Thymus (tissue), 11 donors: ENCODE measurements around the gene LMTK2. TPM values are rescaled to one million over a fixed set of nuclear protein-coding genes. Genes with fewer than 3 reads are reported as not detected.
"Not testable (repeated sequence)": the region's sequence is repeated elsewhere in the genome, so short reads cannot be mapped to it uniquely, and the experiment has no call there.

ENCODE experiments used
- DNase-seq, 9 donors: peaks; one replicate each; pipeline ENCODE4 v3.0.0-alpha.2; 2013; ENCODE audit warnings: low spot score in 9 of 9, low read depth in 6 of 9, missing footprints in 1 of 9
- H3K27ac ChIP-seq, 2 donors: one replicate each; pipeline ENCODE4 v1.5.1; 2013; ENCODE audit warnings: control low read depth in 1 of 2, low read depth in 1 of 2, low read length in 1 of 2, mild to moderate bottlenecking in 1 of 2, moderate library complexity in 1 of 2
- H3K27me3 ChIP-seq, 2 donors: one replicate each; pipeline ENCODE4 v1.5.1; 2013; ENCODE audit warnings: low read length in 1 of 2; ENCODE audit not compliant: control insufficient read depth in 2 of 2, insufficient read depth in 1 of 2
- H3K36me3 ChIP-seq, 2 donors: one replicate each; pipeline ENCODE4 v1.5.1; 2013; ENCODE audit warnings: low read length in 1 of 2, mild to moderate bottlenecking in 1 of 2, moderate library complexity in 1 of 2; ENCODE audit not compliant: control insufficient read depth in 2 of 2, insufficient read depth in 2 of 2
- H3K4me1 ChIP-seq, 2 donors: one replicate each; pipeline ENCODE4 v1.5.1; 2013; ENCODE audit warnings: low read length in 2 of 2; ENCODE audit not compliant: control insufficient read depth in 2 of 2, insufficient read depth in 2 of 2
- H3K4me3 ChIP-seq, 2 donors: one replicate each; pipeline ENCODE4 v1.5.1; 2013; ENCODE audit warnings: low read length in 2 of 2, control low read depth in 1 of 2, mild to moderate bottlenecking in 1 of 2
- H3K9me3 ChIP-seq, 2 donors: one replicate each; pipeline ENCODE4 v1.5.1; 2013; ENCODE audit warnings: low read length in 1 of 2, mild to moderate bottlenecking in 1 of 2; ENCODE audit not compliant: control insufficient read depth in 2 of 2, insufficient read depth in 1 of 2
- WGBS: extraction: QIAGEN DNeasy Blood & Tissue Kit; methylation state at CpG from one replicate; pipeline ENCODE4 v1.1.7; 2013; 5-methylcytosine and 5-hydroxymethylcytosine counted together
- polyA plus RNA-seq: library from polyadenylated mRNA; stranded (reverse); fragments of 200-250 nt; gene quantifications from one replicate; pipeline ENCODE4 v1.2.3, GENCODE V29; 2013
- total RNA-seq: library from RNA; stranded (reverse); fragments of 120-200 nt; gene quantifications from one replicate; pipeline ENCODE4 v1.2.4, GENCODE V29; 2013
- donor health status: healthy.

The LMTK2 gene
- total and polyA plus RNA-seq, 2 donors: 4.4 to 5.4 TPM

- WGBS: 98% methylated on average over 27 of the region's 27 CpGs
- Histone ChIP-seq H3K4me3 (no peak overlapping the region), H3K4me1 (peaks cover 2 to 14% of the 10 kb centered on the region in 2 donors), H3K27ac (no peak overlapping the region), H3K9me3 (no peaks in the 10 kb centered on the region), H3K36me3 (peaks cover 8 to 19% of the 10 kb centered on the region in 2 donors), H3K27me3 (peaks cover 5 to 16% of the 10 kb centered on the region in 2 donors)
- DNase-seq: no peak
Observed at GRCh38 chr7:98214811-98215321, 108.2 kb downstream of the LMTK2 start.

GRCh38 chr7:98215561-98216495 is 109.2 kb downstream of the LMTK2 start:
- H3K36me3 ChIP-seq: peaks cover 8 to 19% of the 10 kb centered on the region in 2 donors
- peaks cover 2 to 10% of the 10 kb centered on the region in 2 donors for H3K4me1 ChIP-seq
- H3K4me3 ChIP-seq: no peak overlapping the region
- WGBS: 97% methylated on average over 32 of the region's 32 CpGs
- H3K27ac ChIP-seq: no peak overlapping the region
- H3K27me3 ChIP-seq: peaks cover 3 to 11% of the 10 kb centered on the region in 2 donors
- no peak for DNase-seq
- no peaks in the 10 kb centered on the region for H3K9me3 ChIP-seq

- H3K4me1 ChIP-seq: peaks cover 0 to 6% of the 10 kb centered on the region in 2 donors
- H3K36me3 ChIP-seq: peaks cover 12 to 26% of the 10 kb centered on the region in 2 donors
- no peak overlapping the region for H3K27ac ChIP-seq
- no peaks in the 10 kb centered on the region for H3K9me3 ChIP-seq
- 98% methylated on average over 24 of the region's 24 CpGs for WGBS
- no peak overlapping the region for H3K4me3 ChIP-seq
- peaks cover 0 to 2% of the 10 kb centered on the region in 2 donors for H3K27me3 ChIP-seq
- no peak for DNase-seq
Observed at GRCh38 chr7:98216941-98217622, 110.4 kb downstream of the LMTK2 start.

GRCh38 chr7:98217623-98218582 is 111.2 kb downstream of the LMTK2 start:
- Histone ChIP-seq H3K27me3 (no peaks in the 10 kb centered on the region), H3K36me3 (peaks cover 16 to 34% of the 10 kb centered on the region in 2 donors), H3K4me1 (peaks cover 0 to 6% of the 10 kb centered on the region in 2 donors), H3K9me3 (no peaks in the 10 kb centered on the region), H3K4me3 (no peak overlapping the region), H3K27ac (no peak overlapping the region)
- 66% methylated on average over 41 of the region's 41 CpGs for WGBS
- no peak for DNase-seq

GRCh38 chr7:98219382-98219781 is 112.7 kb downstream of the LMTK2 start:
- H3K27ac ChIP-seq, H3K9me3 ChIP-seq, H3K4me3 ChIP-seq, H3K27me3 ChIP-seq, H3K4me1 ChIP-seq, DNase-seq: not testable (repeated sequence)
- 96% methylated on average over 6 of the region's 6 CpGs for WGBS
- H3K36me3 ChIP-seq: peaks cover 16 to 34% of the 10 kb centered on the region in 2 donors

- no peak for DNase-seq
- WGBS: 98% methylated on average over 34 of the region's 34 CpGs
- Histone ChIP-seq H3K4me3 (no peak overlapping the region), H3K27ac (no peak overlapping the region), H3K27me3 (no peaks in the 10 kb centered on the region), H3K4me1 (peaks cover 0 to 6% of the 10 kb centered on the region in 2 donors), H3K9me3 (no peaks in the 10 kb centered on the region), H3K36me3 (peaks cover 13 to 35% of the 10 kb centered on the region in 2 donors)
Observed at GRCh38 chr7:98221611-98222532, 115.2 kb downstream of the LMTK2 start.

GRCh38 chr7:98222533-98223195 is 116.0 kb downstream of the LMTK2 start:
- peaks cover 11 to 28% of the 10 kb centered on the region in 2 donors for H3K36me3 ChIP-seq
- no peak overlapping the region for H3K27ac ChIP-seq
- peaks cover 0 to 5% of the 10 kb centered on the region in 2 donors for H3K4me1 ChIP-seq
- no peak overlapping the region for H3K4me3 ChIP-seq
- H3K9me3 ChIP-seq: no peaks in the 10 kb centered on the region
- 96% methylated on average over 30 of the region's 30 CpGs for WGBS
- no peak for DNase-seq
- H3K27me3 ChIP-seq: no peaks in the 10 kb centered on the region
